ENCODE measurements around the gene NCKIPSD.

DNA sequence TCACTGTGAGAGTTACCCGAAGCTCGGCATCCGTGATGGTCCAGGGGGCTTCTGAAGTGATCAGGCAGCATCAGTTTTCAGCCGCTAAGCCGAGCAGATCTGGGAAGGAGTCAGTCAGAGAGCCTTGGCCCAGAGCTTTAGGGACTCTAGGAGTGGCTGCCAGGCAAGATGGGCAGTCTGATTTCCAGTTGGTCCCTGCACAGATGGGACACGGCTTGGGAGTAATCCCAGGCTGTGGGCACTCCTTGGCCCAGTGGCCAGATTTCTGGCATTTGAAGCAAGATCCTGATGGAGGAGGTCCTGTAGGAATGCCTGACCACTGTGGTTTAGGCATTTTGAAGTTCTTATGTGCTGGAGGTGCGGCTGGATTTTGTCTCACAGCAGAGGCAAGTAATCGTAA is 41.8 kb upstream of the NCKIPSD start:
- TF ChIP-seq CTCF (IDR thresholded peaks at IDR 0.05; ENCODE audit: borderline replicate concordance, extremely low read depth, low read length, poor library complexity, severe bottlenecking) = no peak
- TF ChIP-seq EZH2 (IDR thresholded peaks at IDR 0.05; ENCODE audit: borderline replicate concordance, low read depth, low read length, severe bottlenecking) = no peak
